Stimulated activated CD8-positive, alpha-beta memory T cell treated with anti-CD3 and anti-CD28 coated beads, Interleukin-4, amount 100 ng/mL, for 1 hour (primary cell): Measurements from ENCODE around the gene DIP2C.
"Not testable (repeated sequence)": the region's sequence is repeated elsewhere in the genome, so short reads cannot be mapped to it uniquely, and the experiment has no call there.

Experiments
- DNase-seq, 2 donors: peaks; one replicate each; pipeline ENCODE4 v3.0.0-alpha.2; 2020; ENCODE audit warnings: low read depth in 2 of 2, low spot score in 1 of 2

The DIP2C gene

GRCh38 chr10:288316-289200 is 400.9 kb downstream of the DIP2C start:
- DNase-seq, result no peak

DNA sequence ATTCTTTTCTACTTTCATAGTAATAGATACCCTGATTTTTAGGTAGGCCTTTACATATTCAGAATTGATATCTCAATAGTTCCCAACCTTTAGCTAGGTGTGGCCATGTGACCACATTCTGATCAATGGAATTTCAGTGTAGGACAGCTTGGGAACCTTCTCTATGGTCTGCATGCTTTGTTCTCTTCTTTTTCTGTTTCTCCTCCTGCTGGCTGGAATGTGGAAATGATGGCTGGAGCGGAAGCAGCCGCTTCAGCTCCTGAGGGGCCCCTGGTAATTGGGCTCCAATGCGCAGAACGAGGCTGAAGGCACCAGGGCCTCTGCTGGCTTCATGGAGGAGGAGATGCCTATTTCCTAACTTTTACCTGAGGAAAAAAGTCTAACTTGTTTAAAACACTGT is 401.7 kb downstream of the DIP2C start:
- DNase-seq, result no peak

DNA sequence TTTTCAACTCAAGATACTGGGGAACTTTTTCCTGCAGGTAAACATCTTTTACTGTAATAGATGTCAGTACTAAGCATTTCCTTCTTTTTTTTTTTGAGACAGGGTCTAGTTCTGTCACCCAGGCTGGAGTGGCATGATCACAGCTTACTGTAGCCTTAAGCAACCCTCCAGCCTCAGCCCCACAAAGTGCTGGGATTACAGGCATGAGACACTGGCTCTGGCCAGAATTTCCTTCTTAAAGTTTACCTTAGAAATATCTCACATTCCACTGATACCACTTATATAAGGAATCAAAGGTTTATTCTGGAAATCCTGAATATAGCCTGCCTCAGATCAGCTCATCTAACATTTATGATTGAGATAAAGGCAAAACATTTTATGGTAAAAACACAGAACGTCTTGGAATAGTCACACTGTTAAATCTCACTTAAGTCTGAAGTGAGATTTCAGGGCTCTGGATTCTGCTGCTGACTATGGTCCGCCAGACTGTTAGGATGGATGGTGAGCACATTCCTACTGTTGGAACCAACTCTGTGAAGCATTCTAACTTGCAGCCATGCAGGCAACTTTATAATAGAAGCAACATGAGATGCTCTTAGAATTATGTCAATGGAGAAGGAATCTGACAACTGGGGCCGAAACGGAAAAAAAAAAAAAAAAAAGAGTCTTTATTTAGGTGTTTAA is 402.3 kb downstream of the DIP2C start:
- no peak for DNase-seq

GRCh38 chr10:285216-285615 is 404.3 kb downstream of the DIP2C start:
- no peak for DNase-seq

- no peak for DNase-seq
Observed at GRCh38 chr10:283916-284356, 405.5 kb downstream of the DIP2C start.

DNA sequence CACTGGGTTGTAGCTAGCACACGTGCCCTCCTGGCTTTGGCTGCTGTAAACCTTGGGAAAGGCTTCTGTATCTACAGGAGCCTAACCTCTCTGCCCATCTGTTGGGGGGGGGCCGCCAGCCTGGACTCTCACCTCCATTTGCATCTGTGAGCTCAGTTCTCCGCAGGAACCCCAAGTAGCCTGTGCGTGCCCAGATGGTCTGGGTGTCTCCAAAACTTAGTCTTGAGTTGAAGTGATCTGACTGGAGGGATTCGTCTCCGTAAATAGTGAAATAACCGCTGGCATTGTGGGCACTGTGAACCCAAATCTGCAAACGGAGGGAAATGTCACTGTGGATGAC is 406.4 kb downstream of the DIP2C start:
- DNase-seq, result no peak

DNA sequence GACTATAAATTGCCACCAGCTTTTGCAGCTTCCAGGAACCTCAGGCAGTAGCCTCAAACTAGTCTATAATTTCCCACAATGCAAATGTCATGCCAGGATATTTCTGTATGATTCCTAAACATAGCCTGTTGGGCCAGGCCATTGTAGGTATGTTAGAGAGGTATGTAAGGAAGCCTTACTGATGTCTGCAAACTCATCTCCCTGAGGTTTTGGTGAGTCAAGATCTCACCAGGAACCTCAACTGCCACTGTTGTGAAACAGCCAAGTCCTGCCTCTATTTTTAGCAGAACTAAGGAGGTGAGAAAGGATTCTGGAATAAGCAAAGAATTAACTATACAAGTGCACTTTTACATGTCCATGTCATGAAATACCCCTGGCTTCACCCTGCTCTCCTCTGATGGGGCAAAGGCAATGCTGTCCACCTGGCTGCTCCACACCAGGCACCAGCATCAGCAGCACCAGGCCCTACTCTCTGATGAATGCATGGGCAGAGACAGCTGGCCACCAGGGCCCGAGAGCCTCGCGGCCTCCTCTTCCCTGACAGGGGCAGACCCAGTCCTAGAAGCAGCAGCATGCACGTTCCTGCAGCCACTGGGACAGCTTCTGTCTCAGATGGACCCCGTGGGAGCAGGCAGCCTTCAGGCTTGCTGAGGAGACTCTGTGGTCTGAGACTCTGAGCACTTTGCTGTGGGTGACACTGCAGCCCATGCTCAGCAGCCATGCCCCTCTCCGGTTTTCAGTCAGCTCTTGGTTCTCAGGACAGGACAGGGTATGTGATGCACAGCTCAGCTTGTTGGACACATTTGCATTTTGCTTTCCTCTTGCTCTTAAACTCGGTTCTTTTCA is 407.0 kb downstream of the DIP2C start:
- DNase-seq, result no peak

- no peak for DNase-seq
Observed at GRCh38 chr10:279655-280054, 409.8 kb downstream of the DIP2C start.

- no peak for DNase-seq
Observed at GRCh38 chr10:279232-279631, 410.2 kb downstream of the DIP2C start.

DNA sequence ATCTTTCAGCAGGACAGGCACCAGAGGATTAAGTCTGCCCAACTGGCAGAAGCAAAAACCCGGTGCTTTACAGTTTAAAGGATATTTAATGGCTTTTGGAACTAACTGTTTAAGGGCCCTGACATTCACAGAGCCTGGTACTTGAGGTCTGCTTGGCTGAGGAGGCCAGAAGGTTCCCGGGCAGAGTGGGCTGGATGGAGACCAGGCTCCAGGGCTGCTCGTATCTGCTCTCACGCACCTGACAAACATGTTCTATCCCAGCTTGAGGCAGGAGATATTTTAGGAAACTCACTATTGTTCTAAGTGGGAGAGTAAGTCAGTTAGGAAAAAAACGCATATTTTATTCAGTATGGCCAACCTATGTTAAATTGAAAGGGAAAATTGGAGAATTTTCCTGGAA is 410.8 kb downstream of the DIP2C start:
- no peak for DNase-seq

- no peak for DNase-seq
Observed at GRCh38 chr10:277963-278362, 411.5 kb downstream of the DIP2C start.

- DNase-seq, result no peak
Observed at GRCh38 chr10:275680-276079, 413.8 kb downstream of the DIP2C start.

DNA sequence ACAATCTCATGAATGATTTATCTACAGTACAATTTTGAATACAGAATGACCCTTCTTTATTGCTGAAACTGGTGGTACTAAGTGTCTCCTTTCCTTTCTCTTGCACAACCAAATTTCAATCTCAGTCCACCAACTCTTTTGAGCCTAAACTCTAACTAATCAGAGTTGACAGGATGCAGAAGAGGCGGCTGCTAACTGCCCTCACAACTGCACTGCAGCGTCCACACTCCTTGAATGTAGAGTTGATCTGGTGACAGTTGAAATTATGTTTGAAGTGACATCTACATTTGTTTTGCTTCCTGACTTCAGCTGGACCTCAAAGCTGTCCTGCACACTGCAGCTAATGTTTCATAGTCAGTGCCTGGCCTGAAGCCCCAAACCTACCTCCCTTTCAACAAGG is 414.6 kb downstream of the DIP2C start:
- DNase-seq, result no peak

DNA sequence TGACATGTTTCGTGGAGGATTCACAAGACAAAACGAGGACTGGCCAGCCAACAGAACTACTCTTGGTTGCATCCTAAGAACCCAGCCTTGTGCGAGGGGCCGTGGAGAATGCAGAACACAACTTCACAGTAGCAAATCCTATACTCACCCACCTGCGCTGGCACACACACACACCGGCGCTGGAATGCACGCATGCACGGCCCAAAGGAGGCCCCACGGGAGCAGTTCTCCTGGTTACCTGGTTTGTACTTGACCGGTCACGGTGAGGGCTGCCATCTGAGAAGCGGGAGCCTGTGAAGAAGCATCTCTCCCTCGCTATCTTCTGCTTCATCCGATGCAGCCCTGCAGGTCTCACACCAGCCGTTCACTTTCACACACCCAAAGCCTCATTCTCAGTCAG is 416.4 kb downstream of the DIP2C start:
- no peak for DNase-seq

DNA sequence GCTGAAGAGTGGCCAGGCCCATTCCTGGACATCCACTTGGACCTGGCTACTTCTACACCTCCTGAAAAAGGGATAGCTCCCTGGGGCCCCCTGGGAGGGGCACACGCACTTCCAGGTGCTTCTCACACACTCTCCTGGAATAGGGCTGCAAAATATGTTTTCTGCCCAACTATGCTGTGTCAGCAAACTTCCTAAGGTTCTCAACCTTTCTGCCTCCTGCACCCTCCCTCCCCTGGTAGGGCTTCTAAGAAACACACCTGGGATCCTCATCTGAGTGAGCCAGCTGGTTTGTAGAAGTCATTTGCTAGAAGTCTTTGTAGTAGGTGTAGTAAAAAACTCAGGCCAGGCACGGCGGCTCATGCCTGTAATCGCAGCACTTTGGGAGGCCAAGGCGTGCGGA is 417.7 kb downstream of the DIP2C start:
- no peak for DNase-seq

- DNase-seq, result no peak
Observed at GRCh38 chr10:271201-271600, 418.3 kb downstream of the DIP2C start.

DNA sequence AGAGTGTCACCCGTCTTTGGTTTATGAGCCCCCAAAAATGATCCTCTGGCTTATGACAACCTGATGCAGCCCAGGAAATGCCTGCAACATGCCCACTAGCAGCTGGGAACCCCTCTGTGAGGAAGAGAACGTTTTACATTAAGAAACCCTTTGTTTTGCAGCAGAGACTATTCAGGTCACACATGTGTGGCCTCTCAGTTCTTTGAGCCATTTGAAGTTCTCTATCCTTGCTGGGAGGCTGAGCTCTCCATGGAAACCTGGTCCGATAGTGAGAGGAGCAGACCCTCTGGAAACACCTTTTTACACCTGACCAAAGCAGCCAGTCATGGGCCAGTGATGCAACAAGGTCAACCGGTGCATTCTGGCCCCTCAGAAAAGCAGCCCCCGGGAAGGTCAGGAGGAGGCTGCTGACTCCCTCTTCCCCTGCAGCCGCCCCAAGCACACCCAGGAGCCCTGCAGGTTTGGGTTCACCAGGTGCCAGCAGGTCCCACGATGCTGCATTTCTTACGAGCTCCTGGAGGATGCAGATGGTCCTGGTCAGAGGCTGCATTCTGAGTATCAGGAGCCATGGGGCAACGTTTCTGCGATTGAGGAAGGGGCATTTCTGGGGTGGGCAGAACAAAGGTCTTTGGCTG is 419.9 kb downstream of the DIP2C start:
- DNase-seq, result no peak

DNA sequence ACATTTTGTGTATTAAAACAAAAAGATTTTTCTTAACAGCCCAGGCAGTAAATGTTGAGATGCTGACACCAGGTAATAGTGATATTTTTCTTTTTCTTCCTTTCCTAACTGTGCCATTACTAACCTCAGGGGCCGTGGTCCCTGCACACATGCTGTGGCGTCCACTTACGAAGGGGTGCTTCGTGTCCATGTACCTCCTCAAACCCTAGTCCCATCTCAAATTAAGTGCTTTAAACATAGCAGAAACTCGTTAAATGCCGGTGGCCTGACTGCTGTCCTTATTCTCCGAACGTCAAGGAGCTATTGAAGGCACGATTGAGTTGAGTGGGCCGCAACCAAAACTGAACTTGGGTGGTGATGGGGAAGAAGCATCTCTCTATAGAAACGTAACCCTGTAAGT is 421.8 kb downstream of the DIP2C start:
- DNase-seq, result no peak

DNA sequence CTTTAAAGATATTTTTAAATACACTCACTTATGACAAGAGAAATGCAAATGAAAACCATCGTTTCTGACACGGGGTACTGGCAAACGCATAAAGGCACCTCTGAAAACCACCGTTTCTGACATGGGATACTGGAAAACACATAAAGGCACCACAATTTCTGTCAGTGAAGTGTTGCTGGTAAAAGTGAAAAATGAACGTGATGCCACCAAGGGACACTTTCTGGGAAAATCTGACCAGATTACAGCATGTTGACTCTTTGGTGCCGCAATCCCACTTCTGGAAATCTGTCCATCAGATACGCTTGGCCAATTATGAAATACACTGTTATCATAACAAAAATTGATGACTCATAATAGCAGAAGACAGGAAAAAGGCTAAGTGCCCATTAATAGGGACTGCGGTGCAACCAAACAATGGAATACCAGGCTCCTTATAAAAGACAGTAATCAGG is 422.5 kb downstream of the DIP2C start:
- no peak for DNase-seq

DNA sequence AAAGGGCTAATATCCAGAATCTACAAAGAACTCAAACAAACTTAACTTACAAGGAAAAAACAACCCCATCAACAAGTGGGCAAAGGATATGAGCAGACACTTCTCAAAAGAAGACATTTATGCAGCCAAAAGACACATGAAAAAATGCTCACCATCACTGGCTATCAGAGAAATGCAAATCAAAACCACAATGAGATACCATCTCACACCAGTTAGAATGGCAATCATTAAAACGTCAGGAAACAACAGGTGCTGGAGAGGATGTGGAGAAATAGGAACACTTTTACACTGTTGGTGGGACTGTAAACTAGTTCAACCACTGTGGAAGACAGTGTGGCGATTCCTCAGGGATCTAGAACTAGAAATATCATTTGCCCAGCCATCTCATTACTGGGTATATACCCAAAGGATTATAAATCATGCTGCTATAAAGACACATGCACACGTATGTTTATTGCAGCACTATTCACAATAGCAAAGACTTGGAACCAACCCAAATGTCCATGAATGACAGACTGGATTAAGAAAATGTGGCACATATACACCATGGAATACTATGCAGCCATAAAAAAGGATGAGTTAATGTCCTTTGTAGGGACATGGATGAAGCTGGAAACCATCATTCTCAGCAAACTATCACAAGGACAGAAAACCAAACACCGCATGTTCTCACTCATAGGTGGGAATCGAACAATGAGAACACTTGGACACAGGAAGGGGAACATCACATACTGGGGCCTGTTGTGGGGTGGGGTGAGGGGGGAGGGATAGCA is 423.5 kb downstream of the DIP2C start:
- not testable (repeated sequence) for DNase-seq

- DNase-seq, result not testable (repeated sequence)
Observed at GRCh38 chr10:265074-265440, 424.4 kb downstream of the DIP2C start.
